ENCODE data around the gene TMEM212.

DNA sequence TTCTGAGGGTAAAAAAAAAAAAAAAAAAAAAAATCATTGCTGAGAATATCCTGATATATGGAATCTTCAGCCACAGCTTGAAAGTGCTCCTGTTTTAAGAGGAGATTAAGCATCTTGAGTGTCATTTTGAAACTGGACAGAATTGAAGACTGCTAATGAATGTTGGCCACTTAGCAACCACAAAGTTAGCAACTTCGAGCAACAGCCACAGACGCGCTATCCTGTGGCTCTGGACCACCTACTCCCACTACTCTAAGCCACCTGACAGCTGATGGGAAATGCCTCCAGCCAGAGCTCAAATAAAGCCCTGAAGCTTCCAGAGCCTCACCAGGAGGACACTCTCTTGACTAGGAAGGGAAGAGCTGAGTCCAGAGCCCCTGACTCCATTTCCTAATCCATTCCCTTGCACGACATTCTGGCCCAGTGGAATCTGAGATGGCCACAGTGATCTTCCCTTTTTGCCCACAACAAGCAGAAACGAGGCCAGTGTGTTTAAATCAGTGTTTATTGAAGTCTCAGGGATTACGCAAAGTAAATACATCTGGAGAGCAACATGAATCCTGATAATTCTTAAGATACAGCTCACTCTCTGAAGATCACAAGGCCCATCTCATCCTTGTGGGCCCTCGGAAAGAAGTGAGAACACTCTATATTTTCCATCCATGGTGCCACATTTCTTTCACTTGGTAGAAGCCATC is 58.6 kb downstream of the TMEM212 start:
- TF ChIP-seq POLR2AphosphoS5 (IDR thresholded peaks at IDR 0.05; ENCODE audit: borderline replicate concordance, low read depth, low read length) (no peak), EZH2 (IDR thresholded peaks at IDR 0.05) (no peak), FOXP2 (optimal IDR thresholded peaks at IDR 0.05; ENCODE audit: control extremely low read depth, extremely low read length, insufficient read depth) (no peak)

Measured in SK-N-MC (cell line).